HG03039 (cell line): ENCODE data around the gene PPP1R9A.

Experiments used
- ATAC-seq: cut with Tn5 transposase; IDR thresholded peaks from one replicate; pipeline ENCODE4 v1.9.1; 2021; ENCODE audit warnings: mild to moderate bottlenecking, moderate library complexity; ENCODE audit not compliant: unreplicated experiment

The PPP1R9A gene

GRCh38 chr7:95190515-95190914 lies 283.1 kb downstream of the PPP1R9A start:
- ATAC-seq, result no peak

- no peak for ATAC-seq
Observed at GRCh38 chr7:95191795-95192194, 284.4 kb downstream of the PPP1R9A start.

- no peak for ATAC-seq
Observed at GRCh38 chr7:95198863-95199262, 291.5 kb downstream of the PPP1R9A start.

- no peak for ATAC-seq
Observed at GRCh38 chr7:95199779-95200558, 292.6 kb downstream of the PPP1R9A start.

- ATAC-seq, result no peak
Observed at GRCh38 chr7:95200741-95201140, 293.3 kb downstream of the PPP1R9A start.

- no peak for ATAC-seq
Observed at GRCh38 chr7:95201727-95202126, 294.3 kb downstream of the PPP1R9A start.

- ATAC-seq, result no peak
Observed at GRCh38 chr7:95204618-95205017, 297.2 kb downstream of the PPP1R9A start.

- no peak for ATAC-seq
Observed at GRCh38 chr7:95205665-95206225, 298.4 kb downstream of the PPP1R9A start.

- no peak for ATAC-seq
Observed at GRCh38 chr7:95209276-95209675, 301.9 kb downstream of the PPP1R9A start.

- no peak for ATAC-seq
Observed at GRCh38 chr7:95209788-95210187, 302.4 kb downstream of the PPP1R9A start.

GRCh38 chr7:95213148-95213547 lies 305.8 kb downstream of the PPP1R9A start:
- no peak for ATAC-seq

GRCh38 chr7:95213809-95214492 lies 306.6 kb downstream of the PPP1R9A start:
- ATAC-seq, result no peak

GRCh38 chr7:95219721-95220120 lies 312.3 kb downstream of the PPP1R9A start:
- no peak for ATAC-seq

GRCh38 chr7:95220328-95220727 lies 312.9 kb downstream of the PPP1R9A start:
- no peak for ATAC-seq

GRCh38 chr7:95225301-95225700 lies 317.9 kb downstream of the PPP1R9A start:
- ATAC-seq, result no peak

- no peak for ATAC-seq
Observed at GRCh38 chr7:95229301-95229700, 321.9 kb downstream of the PPP1R9A start.

- ATAC-seq, result no peak
Observed at GRCh38 chr7:95238252-95238943, 331.0 kb downstream of the PPP1R9A start.

- no peak for ATAC-seq
Observed at GRCh38 chr7:95240921-95241320, 333.5 kb downstream of the PPP1R9A start.

GRCh38 chr7:95242266-95242665 lies 334.9 kb downstream of the PPP1R9A start:
- ATAC-seq, result no peak

- no peak for ATAC-seq
Observed at GRCh38 chr7:95244616-95245015, 337.2 kb downstream of the PPP1R9A start.

- ATAC-seq, result no peak
Observed at GRCh38 chr7:95245828-95246500, 338.6 kb downstream of the PPP1R9A start.
